Measurements from ENCODE around the gene RTTN. TPM values are rescaled to one million over a fixed set of nuclear protein-coding genes. Genes with fewer than 3 reads are reported as not detected.
A peak's percentile ranks its signal among the peaks of the same experiment; 100 is the strongest.

RTTN gene
- polyA plus RNA-seq, 3 donors, result 0.22 to 2.7 (median 0.25) TPM

DNA sequence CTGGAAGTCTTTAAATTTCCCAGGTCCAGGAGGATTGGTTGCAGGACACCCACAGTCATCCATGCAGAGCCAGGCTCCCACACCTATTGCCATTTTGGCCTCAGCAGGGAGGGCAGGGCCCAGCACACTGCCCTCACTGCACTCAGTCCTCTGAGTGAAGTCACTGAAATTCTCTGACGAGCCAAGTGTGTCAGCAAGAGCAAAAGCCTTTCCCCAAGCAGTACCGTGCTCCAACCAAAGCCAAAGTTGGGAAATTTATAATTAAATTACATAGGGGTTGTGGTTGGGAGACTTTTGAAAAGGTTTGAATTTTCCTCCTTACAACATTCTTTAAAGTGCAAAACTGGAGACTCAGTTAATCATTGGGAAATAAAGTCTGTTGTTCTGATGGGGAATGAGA lies 159.3 kb downstream of the RTTN start:
- H4K20me1 ChIP-seq (ENCODE audit: insufficient read depth, low read length), result no peaks in the 10 kb centered on the region
- no CpG with 5 or more reads among the region's 2 CpGs for WGBS (ENCODE audit: insufficient coverage)

GRCh38 chr18:70044632-70045031 lies 160.9 kb downstream of the RTTN start:
- peak in 2 of 3 donors; percentile 11 to 63 for DNase-seq
- Histone ChIP-seq H3K79me2 (ENCODE audit: insufficient read depth, low read length) (no peaks in the 10 kb centered on the region), H3K36me3 (replicated peaks in 1 of 2; ENCODE audit: control insufficient read depth in 1 of 2, insufficient read depth in 2 of 2, low read length in 2 of 2) (no peaks in the 10 kb centered on the region), H3K4me2 (replicated peaks; ENCODE audit: extremely low read depth, low read length, poor library complexity, severe bottlenecking) (no peak overlapping the region), H3K4me3 (replicated peaks in 1 of 3; ENCODE audit: low read depth in 2 of 3, low read length in 3 of 3) (no peak overlapping the region), H3K27ac (ENCODE audit: low read depth in 1 of 2, low read length in 2 of 2) (no peak overlapping the region), H3K4me1 (ENCODE audit: control insufficient read depth in 1 of 2, insufficient read depth in 2 of 2, low read length in 2 of 2) (no peaks in the 10 kb centered on the region), H2AFZ (ENCODE audit: insufficient read depth, low read depth, low read length, poor library complexity, severe bottlenecking) (no peak overlapping the region), H3K27me3 (ENCODE audit: control insufficient read depth in 2 of 2, insufficient read depth in 2 of 2, low read length in 2 of 2) (no peaks in the 10 kb centered on the region), H3K9me3 (replicated peaks in 1 of 2; ENCODE audit: control insufficient read depth in 1 of 2, insufficient read depth in 1 of 2, low read length in 2 of 2) (no peaks in the 10 kb centered on the region), H3K9ac (ENCODE audit: insufficient read depth, low read length, poor library complexity, severe bottlenecking) (no peak overlapping the region), H4K20me1 (ENCODE audit: insufficient read depth, low read length) (no peaks in the 10 kb centered on the region)
- H3K4me3 Mint-ChIP-seq, result no peak overlapping the region
- whole genome bisulfite sequencing (ENCODE audit: insufficient coverage), result no CpG with 5 or more reads among the region's 4 CpGs
- intact Hi-C loops (cut with micrococcal nuclease), result no loop called here
- no peaks in the 10 kb centered on the region for H3K27me3 Mint-ChIP-seq (ENCODE audit: low read depth in 3 of 3)
- H3K36me3 Mint-ChIP-seq, result peaks cover 25 to 27% of the 10 kb centered on the region in 2 donors
- H3K9me3 Mint-ChIP-seq, result peaks cover 0 to 6% (median 0%) of the 10 kb centered on the region in 7 donors
- H3K4me1 Mint-ChIP-seq, result no peaks in the 10 kb centered on the region
- no peak for TF ChIP-seq CTCF (IDR thresholded peaks at IDR 0.05)
- no peak overlapping the region for H3K27ac Mint-ChIP-seq

More for the DNA sequence above, 159.3 kb downstream of the RTTN start:
- peaks cover 33 to 37% of the 10 kb centered on the region in 2 donors for H3K36me3 Mint-ChIP-seq
- H3K36me3 ChIP-seq (replicated peaks in 1 of 2; ENCODE audit: control insufficient read depth in 1 of 2, insufficient read depth in 2 of 2, low read length in 2 of 2), result peaks cover 0 to 10% of the 10 kb centered on the region in 2 donors
- H3K4me1 Mint-ChIP-seq, result no peaks in the 10 kb centered on the region
- H3K27me3 Mint-ChIP-seq (ENCODE audit: low read depth in 3 of 3), result no peaks in the 10 kb centered on the region
- intact Hi-C loops (cut with micrococcal nuclease), result no loop called here
- no peak for DNase-seq
- H3K27ac Mint-ChIP-seq, result peak overlapping the region in 1 of 7 donors; percentile 0
- no peak overlapping the region for H3K4me3 Mint-ChIP-seq
- H3K27ac ChIP-seq (ENCODE audit: low read depth in 1 of 2, low read length in 2 of 2), result no peak overlapping the region
- no peaks in the 10 kb centered on the region for H3K9me3 ChIP-seq (replicated peaks in 1 of 2; ENCODE audit: control insufficient read depth in 1 of 2, insufficient read depth in 1 of 2, low read length in 2 of 2)
- no peak overlapping the region for H2AFZ ChIP-seq (ENCODE audit: insufficient read depth, low read depth, low read length, poor library complexity, severe bottlenecking)
- H3K79me2 ChIP-seq (ENCODE audit: insufficient read depth, low read length), result no peaks in the 10 kb centered on the region
- TF ChIP-seq CTCF (IDR thresholded peaks at IDR 0.05), result no peak
- no peaks in the 10 kb centered on the region for H3K4me1 ChIP-seq (ENCODE audit: control insufficient read depth in 1 of 2, insufficient read depth in 2 of 2, low read length in 2 of 2)
- no peak overlapping the region for H3K9ac ChIP-seq (ENCODE audit: insufficient read depth, low read length, poor library complexity, severe bottlenecking)
- H3K9me3 Mint-ChIP-seq, result peaks cover 0 to 6% (median 0%) of the 10 kb centered on the region in 7 donors
- no peak overlapping the region for H3K4me3 ChIP-seq (replicated peaks in 1 of 3; ENCODE audit: low read depth in 2 of 3, low read length in 3 of 3)
- H3K27me3 ChIP-seq (ENCODE audit: control insufficient read depth in 2 of 2, insufficient read depth in 2 of 2, low read length in 2 of 2), result no peaks in the 10 kb centered on the region
- H3K4me2 ChIP-seq (replicated peaks; ENCODE audit: extremely low read depth, low read length, poor library complexity, severe bottlenecking), result no peak overlapping the region

All from CD14-positive monocyte (primary cell).